Spleen (tissue), 7 donors: ENCODE measurements around the gene IPCEF1.

Source experiments
- POLR2A ChIP-seq, 3 donors: fragments of 450-650 bp; IDR thresholded peaks; one replicate each; pipeline ENCODE4 v1.5.1; 2017; ENCODE audit warnings: antibody characterized with exemption in 3 of 3, mild to moderate bottlenecking in 1 of 3
- POLR2AphosphoS5 ChIP-seq, 3 donors: sonication (generic); formaldehyde crosslinking; IDR thresholded peaks; one replicate each; pipeline ENCODE4 v1.5.1; 2017; ENCODE audit warnings: antibody characterized with exemption in 3 of 3
- TF ChIP-seq, protein P1 (sequence below), 11 experiments: fragments of 200-600 bp in 7 of 11; fragments of 450-650 bp in 4 of 11; sonication (generic) in 4 of 11; IDR thresholded peaks in 8 of 11; conservative IDR thresholded peaks in 3 of 11; 1 replicate in 7 of 11; 2 replicates in 4 of 11; pipeline versions ENCODE4 v1.4.0 to v1.8.0; 2016 to 2021; ENCODE audit warnings: antibody characterized with exemption in 11 of 11, inconsistent platforms in 4 of 11, mild to moderate bottlenecking in 1 of 11
- donor health status: DM: no; HTN: no; CAD: no; lungs with moderate emphysema.
- donor health status: DM: no; HTN: no; CAD: no.
- donor health status: DM: no; HTN: no; CAD: no.

DNA sequence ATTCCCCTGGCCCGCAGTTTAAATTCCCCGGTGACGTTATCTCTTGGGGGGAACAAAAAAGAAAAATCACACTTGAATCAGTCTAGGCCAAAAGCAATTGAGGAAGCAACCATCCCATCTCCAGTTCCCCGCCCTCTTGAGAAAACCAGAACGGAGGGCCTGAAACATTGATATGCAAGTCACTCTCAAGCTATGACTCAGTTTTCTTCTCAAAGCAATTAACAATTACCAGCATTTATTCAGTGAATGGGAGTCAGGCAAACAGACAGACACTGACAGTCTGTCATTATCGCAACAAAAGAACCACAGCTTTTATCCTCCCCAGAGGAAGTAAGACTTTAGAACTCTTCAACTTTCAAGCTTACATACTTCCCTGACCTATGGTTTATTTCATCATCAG lies 216.7 kb downstream of the IPCEF1 start:
- TF ChIP-seq, protein P1, sequence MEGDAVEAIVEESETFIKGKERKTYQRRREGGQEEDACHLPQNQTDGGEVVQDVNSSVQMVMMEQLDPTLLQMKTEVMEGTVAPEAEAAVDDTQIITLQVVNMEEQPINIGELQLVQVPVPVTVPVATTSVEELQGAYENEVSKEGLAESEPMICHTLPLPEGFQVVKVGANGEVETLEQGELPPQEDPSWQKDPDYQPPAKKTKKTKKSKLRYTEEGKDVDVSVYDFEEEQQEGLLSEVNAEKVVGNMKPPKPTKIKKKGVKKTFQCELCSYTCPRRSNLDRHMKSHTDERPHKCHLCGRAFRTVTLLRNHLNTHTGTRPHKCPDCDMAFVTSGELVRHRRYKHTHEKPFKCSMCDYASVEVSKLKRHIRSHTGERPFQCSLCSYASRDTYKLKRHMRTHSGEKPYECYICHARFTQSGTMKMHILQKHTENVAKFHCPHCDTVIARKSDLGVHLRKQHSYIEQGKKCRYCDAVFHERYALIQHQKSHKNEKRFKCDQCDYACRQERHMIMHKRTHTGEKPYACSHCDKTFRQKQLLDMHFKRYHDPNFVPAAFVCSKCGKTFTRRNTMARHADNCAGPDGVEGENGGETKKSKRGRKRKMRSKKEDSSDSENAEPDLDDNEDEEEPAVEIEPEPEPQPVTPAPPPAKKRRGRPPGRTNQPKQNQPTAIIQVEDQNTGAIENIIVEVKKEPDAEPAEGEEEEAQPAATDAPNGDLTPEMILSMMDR (IDR thresholded peaks at IDR 0.05 in 8 of 11, conservative IDR thresholded peaks at IDR 0.05 in 3 of 11): no peak
- TF ChIP-seq POLR2AphosphoS5 (IDR thresholded peaks at IDR 0.05): no peak
- TF ChIP-seq POLR2A (IDR thresholded peaks at IDR 0.05): no peak
